Measurements from ENCODE around the gene PLCL1. TPM values are rescaled to one million over a fixed set of nuclear protein-coding genes. Genes with fewer than 3 reads are reported as not detected.

The PLCL1 gene
- total RNA-seq, 1 donor from 2014 or later, result 1.2 TPM

GRCh38 chr2:197809064-197809463, 4.7 kb downstream of the PLCL1 start:
- Mint-ChIP-seq H3K4me1 (ENCODE audit: unreplicated experiment) (peaks cover 10% of the 10 kb centered on the region), H3K27ac (ENCODE audit: unreplicated experiment) (no peak overlapping the region), H3K9me3 (ENCODE audit: unreplicated experiment) (no peaks in the 10 kb centered on the region), H3K36me3 (ENCODE audit: unreplicated experiment) (no peaks in the 10 kb centered on the region), H3K4me3 (ENCODE audit: unreplicated experiment) (no peak overlapping the region), H3K27me3 (ENCODE audit: unreplicated experiment) (peaks cover 70% of the 10 kb centered on the region)
- DNase-seq (ENCODE audit: extremely low spot score, unreplicated experiment), result no peak
- no peak for TF ChIP-seq CTCF (IDR thresholded peaks at IDR 0.05)

- Mint-ChIP-seq H3K9me3 (ENCODE audit: unreplicated experiment) (no peaks in the 10 kb centered on the region), H3K36me3 (ENCODE audit: unreplicated experiment) (no peaks in the 10 kb centered on the region), H3K4me3 (ENCODE audit: unreplicated experiment) (no peak overlapping the region), H3K4me1 (ENCODE audit: unreplicated experiment) (peaks cover 7% of the 10 kb centered on the region), H3K27ac (ENCODE audit: unreplicated experiment) (no peak overlapping the region), H3K27me3 (ENCODE audit: unreplicated experiment) (peaks cover 73% of the 10 kb centered on the region)
- no peak for DNase-seq (ENCODE audit: extremely low spot score, unreplicated experiment)
- no peak for TF ChIP-seq CTCF (IDR thresholded peaks at IDR 0.05)
These were observed 5.6 kb downstream of the PLCL1 start for GRCh38 chr2:197810016-197810415.

GRCh38 chr2:197810491-197810890, 6.1 kb downstream of the PLCL1 start:
- Mint-ChIP-seq H3K36me3 (ENCODE audit: unreplicated experiment) (no peaks in the 10 kb centered on the region), H3K4me1 (ENCODE audit: unreplicated experiment) (peaks cover 5% of the 10 kb centered on the region), H3K4me3 (ENCODE audit: unreplicated experiment) (no peak overlapping the region), H3K27ac (ENCODE audit: unreplicated experiment) (no peak overlapping the region), H3K9me3 (ENCODE audit: unreplicated experiment) (no peaks in the 10 kb centered on the region), H3K27me3 (ENCODE audit: unreplicated experiment) (peaks cover 75% of the 10 kb centered on the region)
- no peak for TF ChIP-seq CTCF (IDR thresholded peaks at IDR 0.05)
- DNase-seq (ENCODE audit: extremely low spot score, unreplicated experiment), result no peak

GRCh38 chr2:197813093-197813787, 8.8 kb downstream of the PLCL1 start:
- Mint-ChIP-seq H3K27ac (ENCODE audit: unreplicated experiment) (no peak overlapping the region), H3K9me3 (ENCODE audit: unreplicated experiment) (no peaks in the 10 kb centered on the region), H3K36me3 (ENCODE audit: unreplicated experiment) (no peaks in the 10 kb centered on the region), H3K27me3 (ENCODE audit: unreplicated experiment) (peaks cover 59% of the 10 kb centered on the region), H3K4me1 (ENCODE audit: unreplicated experiment) (no peaks in the 10 kb centered on the region), H3K4me3 (ENCODE audit: unreplicated experiment) (no peak overlapping the region)
- DNase-seq (ENCODE audit: extremely low spot score, unreplicated experiment), result no peak
- peak; percentile 51 for TF ChIP-seq CTCF (IDR thresholded peaks at IDR 0.05)

- Mint-ChIP-seq H3K36me3 (ENCODE audit: unreplicated experiment) (no peaks in the 10 kb centered on the region), H3K4me3 (ENCODE audit: unreplicated experiment) (no peak overlapping the region), H3K27me3 (ENCODE audit: unreplicated experiment) (peaks cover 55% of the 10 kb centered on the region), H3K27ac (ENCODE audit: unreplicated experiment) (no peak overlapping the region), H3K4me1 (ENCODE audit: unreplicated experiment) (no peaks in the 10 kb centered on the region), H3K9me3 (ENCODE audit: unreplicated experiment) (no peaks in the 10 kb centered on the region)
- no peak for TF ChIP-seq CTCF (IDR thresholded peaks at IDR 0.05)
- DNase-seq (ENCODE audit: extremely low spot score, unreplicated experiment), result no peak
These were observed 10.1 kb downstream of the PLCL1 start for GRCh38 chr2:197814526-197814925.
